ENCODE results near the gene KCNQ1OT1.

Gene KCNQ1OT1

GRCh38 chr11:2652333-2653197 lies 47.2 kb downstream of the KCNQ1OT1 start:
- peaks cover 28% of the 10 kb centered on the region for H3K9me3 ChIP-seq (ENCODE audit: insufficient read depth, low read length)

GRCh38 chr11:2651826-2652271 lies 47.9 kb downstream of the KCNQ1OT1 start:
- TF ChIP-seq CTCF (IDR thresholded peaks at IDR 0.05; ENCODE audit: low read depth, low read length) (no peak), EZH2phosphoT487 (IDR thresholded peaks at IDR 0.05; ENCODE audit: low read depth) (no peak)
- Histone ChIP-seq H4K20me1 (ENCODE audit: insufficient read depth, low read length) (no peaks in the 10 kb centered on the region), H3K36me3 (replicated peaks; ENCODE audit: low read depth, low read length) (no peaks in the 10 kb centered on the region), H3K9ac (ENCODE audit: low read length) (no peak overlapping the region), H3K27me3 (ENCODE audit: low read depth, low read length) (no peaks in the 10 kb centered on the region), H3K9me3 (ENCODE audit: insufficient read depth, low read length) (peaks cover 35% of the 10 kb centered on the region), H3K27ac (ENCODE audit: low read length) (no peak overlapping the region), H3K4me1 (ENCODE audit: low read length) (no peaks in the 10 kb centered on the region), H3K4me2 (ENCODE audit: low read length) (no peak overlapping the region), H3K79me2 (ENCODE audit: low read length) (no peaks in the 10 kb centered on the region), H2AFZ (ENCODE audit: low read depth, low read length) (no peak overlapping the region), H3K4me3 (ENCODE audit: low read length) (no peak overlapping the region)

More at GRCh38 chr11:2652333-2653197, 47.2 kb downstream of the KCNQ1OT1 start:
- Histone ChIP-seq H2AFZ (ENCODE audit: low read depth, low read length) (no peak overlapping the region), H3K27ac (ENCODE audit: low read length) (no peak overlapping the region), H3K79me2 (ENCODE audit: low read length) (no peaks in the 10 kb centered on the region), H3K4me2 (ENCODE audit: low read length) (no peak overlapping the region), H3K27me3 (ENCODE audit: low read depth, low read length) (no peaks in the 10 kb centered on the region), H3K4me3 (ENCODE audit: low read length) (no peak overlapping the region), H3K9ac (ENCODE audit: low read length) (no peak overlapping the region), H3K4me1 (ENCODE audit: low read length) (no peaks in the 10 kb centered on the region), H4K20me1 (ENCODE audit: insufficient read depth, low read length) (no peaks in the 10 kb centered on the region), H3K36me3 (replicated peaks; ENCODE audit: low read depth, low read length) (no peaks in the 10 kb centered on the region)
- TF ChIP-seq EZH2phosphoT487 (IDR thresholded peaks at IDR 0.05; ENCODE audit: low read depth), result no peak
- no peak for TF ChIP-seq CTCF (IDR thresholded peaks at IDR 0.05; ENCODE audit: low read depth, low read length)

GRCh38 chr11:2651054-2651617 lies 48.7 kb downstream of the KCNQ1OT1 start:
- Histone ChIP-seq H3K4me2 (ENCODE audit: low read length) (no peak overlapping the region), H3K79me2 (ENCODE audit: low read length) (no peaks in the 10 kb centered on the region), H3K27ac (ENCODE audit: low read length) (no peak overlapping the region), H4K20me1 (ENCODE audit: insufficient read depth, low read length) (no peaks in the 10 kb centered on the region), H3K4me1 (ENCODE audit: low read length) (no peaks in the 10 kb centered on the region), H3K9me3 (ENCODE audit: insufficient read depth, low read length) (peaks cover 36% of the 10 kb centered on the region), H3K36me3 (replicated peaks; ENCODE audit: low read depth, low read length) (no peaks in the 10 kb centered on the region), H2AFZ (ENCODE audit: low read depth, low read length) (no peak overlapping the region), H3K4me3 (ENCODE audit: low read length) (no peak overlapping the region), H3K27me3 (ENCODE audit: low read depth, low read length) (no peaks in the 10 kb centered on the region), H3K9ac (ENCODE audit: low read length) (no peak overlapping the region)
- TF ChIP-seq CTCF (IDR thresholded peaks at IDR 0.05; ENCODE audit: low read depth, low read length) (no peak), EZH2phosphoT487 (IDR thresholded peaks at IDR 0.05; ENCODE audit: low read depth) (no peak)

GRCh38 chr11:2650343-2650867 lies 49.4 kb downstream of the KCNQ1OT1 start:
- Histone ChIP-seq H3K27ac (ENCODE audit: low read length) (no peak overlapping the region), H3K27me3 (ENCODE audit: low read depth, low read length) (no peaks in the 10 kb centered on the region), H3K4me3 (ENCODE audit: low read length) (no peak overlapping the region), H3K79me2 (ENCODE audit: low read length) (no peaks in the 10 kb centered on the region), H3K9ac (ENCODE audit: low read length) (no peak overlapping the region), H3K4me1 (ENCODE audit: low read length) (no peaks in the 10 kb centered on the region), H3K9me3 (ENCODE audit: insufficient read depth, low read length) (peaks cover 37% of the 10 kb centered on the region), H4K20me1 (ENCODE audit: insufficient read depth, low read length) (no peaks in the 10 kb centered on the region), H3K36me3 (replicated peaks; ENCODE audit: low read depth, low read length) (peaks cover 2% of the 10 kb centered on the region), H2AFZ (ENCODE audit: low read depth, low read length) (no peak overlapping the region), H3K4me2 (ENCODE audit: low read length) (no peak overlapping the region)
- TF ChIP-seq CTCF (IDR thresholded peaks at IDR 0.05; ENCODE audit: low read depth, low read length), result no peak
- TF ChIP-seq EZH2phosphoT487 (IDR thresholded peaks at IDR 0.05; ENCODE audit: low read depth), result no peak

Data from OCI-LY3 (cell line).